Inferior parietal cortex (tissue), 1 donor: Measurements from ENCODE around the gene SS18.

Source experiments
- DNase-seq: peaks from one replicate; pipeline ENCODE4 v3.0.0-alpha.2; 2016; ENCODE audit errors: extremely low spot score

Gene SS18

GRCh38 chr18:26003356-26003755, 87.1 kb downstream of the SS18 start:
- DNase-seq = peak; percentile 28

GRCh38 chr18:26002375-26002910, 88.0 kb downstream of the SS18 start:
- no peak for DNase-seq

- no peak for DNase-seq
Measured at GRCh38 chr18:25998461-25998860, 92.0 kb downstream of the SS18 start.

- DNase-seq = no peak
Measured at GRCh38 chr18:25992566-25992965, 97.8 kb downstream of the SS18 start.

- DNase-seq = no peak
Measured at GRCh38 chr18:25990473-25990872, 99.9 kb downstream of the SS18 start.

GRCh38 chr18:25985707-25986394, 104.6 kb downstream of the SS18 start:
- DNase-seq = no peak

GRCh38 chr18:25983730-25984129, 106.7 kb downstream of the SS18 start:
- DNase-seq = no peak

- DNase-seq = no peak
Measured at GRCh38 chr18:25982961-25983360, 107.5 kb downstream of the SS18 start.

GRCh38 chr18:25982153-25982552, 108.3 kb downstream of the SS18 start:
- DNase-seq = no peak

GRCh38 chr18:25979369-25980040, 110.9 kb downstream of the SS18 start:
- no peak for DNase-seq

- no peak for DNase-seq
Measured at GRCh38 chr18:25976554-25976953, 113.9 kb downstream of the SS18 start.

GRCh38 chr18:25974630-25975077, 115.8 kb downstream of the SS18 start:
- DNase-seq = no peak
